HG03378 (cell line): ENCODE data around the gene CENPU.
"Not testable (repeated sequence)": the region's sequence is repeated elsewhere in the genome, so short reads cannot be mapped to it uniquely, and the experiment has no call there.

Experiments used
- ATAC-seq: cut with Tn5 transposase; IDR thresholded peaks from one replicate; pipeline ENCODE4 v1.9.1; 2021; ENCODE audit warnings: mild to moderate bottlenecking, moderate library complexity; ENCODE audit not compliant: unreplicated experiment

The CENPU gene

GRCh38 chr4:184668511-184669114 lies 65.3 kb downstream of the CENPU start:
- ATAC-seq, result no peak

DNA sequence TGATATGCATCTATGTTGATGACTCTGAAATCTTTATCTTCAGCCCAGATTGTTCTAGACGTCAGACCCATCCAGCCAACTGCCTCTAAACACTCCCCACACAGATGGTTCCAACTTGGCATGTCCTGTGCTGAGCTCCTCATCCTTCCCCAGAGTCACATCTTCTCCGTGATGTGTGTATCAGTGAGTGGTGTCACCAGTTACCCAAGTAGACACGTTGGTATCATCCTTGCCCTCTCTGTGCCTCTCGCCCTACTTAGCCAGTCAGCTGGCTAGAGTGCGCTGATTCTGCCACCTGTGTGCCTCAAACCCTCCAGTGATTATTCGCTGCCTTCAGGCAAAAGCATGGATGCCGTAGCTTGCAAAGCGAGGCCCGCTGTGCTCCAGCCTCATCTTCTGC lies 65.8 kb downstream of the CENPU start:
- ATAC-seq, result no peak

GRCh38 chr4:184666670-184667069 lies 67.2 kb downstream of the CENPU start:
- ATAC-seq, result no peak

GRCh38 chr4:184664445-184665210 lies 69.3 kb downstream of the CENPU start:
- ATAC-seq, result no peak

GRCh38 chr4:184662236-184662635 lies 71.7 kb downstream of the CENPU start:
- no peak for ATAC-seq

- no peak for ATAC-seq
Measured at GRCh38 chr4:184660978-184661377, 72.9 kb downstream of the CENPU start.

DNA sequence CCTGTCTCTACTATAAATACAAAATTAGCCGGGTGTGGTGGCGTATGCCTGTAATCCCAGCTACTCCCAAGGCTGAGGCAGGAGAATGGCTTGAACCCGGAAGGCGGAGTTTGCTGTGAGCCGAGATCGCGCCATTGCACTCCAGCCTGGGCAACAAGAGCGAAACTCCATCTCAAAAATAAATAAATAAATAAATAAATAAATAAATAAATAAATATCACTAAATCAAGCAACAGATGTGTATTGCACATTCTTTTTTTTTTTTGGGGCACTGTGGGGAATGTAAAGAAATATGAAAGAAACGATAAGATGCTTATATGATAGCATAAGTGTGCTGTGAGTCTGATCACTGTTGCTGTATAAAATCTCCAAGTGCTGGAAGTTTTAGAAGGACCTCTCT lies 76.1 kb downstream of the CENPU start:
- ATAC-seq, result not testable (repeated sequence)

DNA sequence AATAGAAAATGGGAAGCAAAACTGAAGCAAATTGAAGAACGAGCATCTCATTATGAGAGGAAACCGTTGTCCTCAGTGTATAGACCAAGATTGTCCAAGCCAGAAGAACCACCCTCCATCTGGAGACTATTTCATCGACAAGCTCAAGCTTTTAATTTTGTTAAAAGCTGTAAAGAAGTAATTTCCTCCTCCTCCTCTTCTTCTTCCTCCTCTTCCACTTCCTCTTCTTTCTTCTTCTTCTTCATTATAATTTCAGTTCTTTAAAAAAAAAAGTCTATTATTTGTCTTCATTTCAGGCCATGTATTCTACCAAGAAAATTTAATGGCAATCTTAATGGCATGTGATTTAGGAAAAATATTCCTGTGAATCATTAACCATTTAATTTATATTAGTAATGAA lies 76.8 kb downstream of the CENPU start:
- ATAC-seq, result no peak

- ATAC-seq, result no peak
Measured at GRCh38 chr4:184655889-184656869, 77.7 kb downstream of the CENPU start.

DNA sequence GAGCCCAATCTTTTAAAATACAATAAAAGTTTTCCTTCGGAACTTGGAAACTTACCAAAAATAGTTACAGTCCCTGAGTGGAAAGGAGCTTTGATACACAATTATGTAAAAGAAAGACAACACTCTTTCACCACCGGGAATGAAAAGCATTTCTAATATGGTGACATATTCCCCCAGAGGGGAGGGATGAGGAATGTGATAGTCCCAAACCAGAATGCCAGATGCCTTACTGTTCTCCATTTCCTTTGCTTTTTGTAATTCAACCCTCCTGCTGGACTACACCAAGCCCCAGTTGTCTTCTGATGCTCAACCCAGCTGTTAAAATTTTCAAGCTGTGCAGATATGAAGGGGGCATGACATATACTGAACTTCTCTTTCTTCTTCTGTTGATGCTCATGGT lies 80.2 kb downstream of the CENPU start:
- ATAC-seq, result no peak

DNA sequence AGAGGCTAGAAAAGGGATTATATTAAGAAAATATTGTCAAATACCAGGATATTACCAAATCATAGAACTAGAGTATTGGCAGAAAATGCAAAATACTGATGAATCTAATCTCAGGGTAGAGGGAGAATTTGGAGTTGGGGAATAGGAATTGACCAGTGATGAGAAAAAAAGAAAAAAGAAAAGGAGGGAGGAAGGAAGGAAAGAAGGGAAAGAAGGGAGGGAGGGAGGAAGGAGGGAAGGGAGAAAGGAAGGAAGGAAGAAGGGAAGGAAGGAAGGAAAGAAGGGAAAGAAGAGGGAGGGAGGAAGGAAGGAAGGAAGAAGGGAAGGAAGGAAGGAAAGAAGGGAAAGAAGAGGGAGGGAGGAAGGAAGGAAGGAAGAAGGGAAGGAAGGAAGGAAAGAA lies 81.2 kb downstream of the CENPU start:
- ATAC-seq, result not testable (repeated sequence)

DNA sequence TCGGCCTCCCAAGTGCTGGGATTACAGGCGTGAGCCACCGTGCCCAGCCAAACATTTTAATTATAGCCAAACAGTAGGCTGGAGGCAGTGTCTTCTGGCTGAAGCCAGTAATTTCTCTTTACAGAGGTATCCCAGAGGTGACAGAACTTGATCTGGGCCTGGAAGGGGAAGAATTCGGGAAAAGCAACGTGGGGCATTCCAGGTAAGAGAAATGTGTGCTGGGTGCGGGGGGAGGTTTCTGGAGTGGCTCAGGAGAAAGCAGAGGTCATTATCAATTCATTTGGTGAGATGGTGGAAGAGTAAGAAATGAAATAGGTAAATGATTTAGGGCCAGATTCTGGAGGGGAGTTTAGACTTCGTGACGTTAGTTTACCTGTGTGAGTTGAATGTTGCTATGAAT lies 82.0 kb downstream of the CENPU start:
- no peak for ATAC-seq

- ATAC-seq, result peak; percentile 19
Measured at GRCh38 chr4:184649971-184650855, 83.7 kb downstream of the CENPU start.

DNA sequence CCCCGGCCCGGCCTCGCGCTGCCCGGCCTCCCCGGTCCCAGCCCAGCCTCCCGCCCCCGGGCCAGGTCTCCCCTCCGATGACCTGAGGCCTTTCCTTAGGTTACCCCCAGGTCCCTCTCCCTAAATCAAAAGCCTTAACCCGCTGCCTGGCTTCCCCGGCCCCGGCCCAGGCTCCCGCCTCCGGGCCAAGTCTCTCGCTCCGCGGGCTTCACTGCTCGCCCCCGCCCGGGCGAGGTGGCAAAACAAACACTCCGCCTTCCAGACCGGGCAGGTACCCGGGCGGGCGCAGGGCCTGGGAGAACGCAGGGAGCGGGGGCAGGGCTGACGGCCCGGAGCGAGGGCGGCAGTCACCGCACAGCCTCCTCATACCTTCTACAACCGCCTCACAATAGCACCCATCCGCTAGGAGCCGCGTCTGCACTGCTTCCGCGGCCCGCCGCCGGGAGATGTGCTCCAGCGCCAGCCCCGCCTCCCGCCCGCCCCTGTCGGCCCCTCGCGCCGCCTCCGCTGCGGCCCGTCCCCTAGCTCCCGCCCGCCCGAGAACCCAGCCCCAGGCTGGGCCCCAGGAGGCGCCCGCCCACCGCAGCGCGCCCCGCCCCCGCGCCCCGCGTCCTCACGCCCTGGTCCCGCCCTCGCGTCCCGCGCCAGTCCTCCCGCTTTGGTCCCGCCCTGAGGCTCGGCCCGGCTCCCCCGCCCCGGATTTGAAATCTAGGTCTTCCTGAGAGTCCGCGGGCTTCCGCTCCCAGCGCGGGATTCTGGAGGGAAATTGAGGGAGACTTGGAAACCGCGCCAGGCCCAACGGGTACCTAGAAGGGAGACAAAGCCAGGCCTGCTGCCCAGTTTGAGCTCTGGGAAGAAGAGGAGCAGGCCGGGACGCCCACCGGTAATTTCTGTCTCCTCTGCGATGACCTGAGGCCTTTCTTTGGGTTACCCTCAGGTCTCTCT lies 84.6 kb downstream of the CENPU start, which contains the start of the genes CASP3 and PRIMPOL:
CASP3 (minus strand) TSS at position 422 of the 945 bp plus-strand sequence. CDS start 10,994 bp downstream, outside the sequence.
PRIMPOL (plus strand) TSS at position 713 of the 945 bp plus-strand sequence. CDS start 7,403 bp downstream, outside the sequence.
- ATAC-seq, result peak; percentile 76

DNA sequence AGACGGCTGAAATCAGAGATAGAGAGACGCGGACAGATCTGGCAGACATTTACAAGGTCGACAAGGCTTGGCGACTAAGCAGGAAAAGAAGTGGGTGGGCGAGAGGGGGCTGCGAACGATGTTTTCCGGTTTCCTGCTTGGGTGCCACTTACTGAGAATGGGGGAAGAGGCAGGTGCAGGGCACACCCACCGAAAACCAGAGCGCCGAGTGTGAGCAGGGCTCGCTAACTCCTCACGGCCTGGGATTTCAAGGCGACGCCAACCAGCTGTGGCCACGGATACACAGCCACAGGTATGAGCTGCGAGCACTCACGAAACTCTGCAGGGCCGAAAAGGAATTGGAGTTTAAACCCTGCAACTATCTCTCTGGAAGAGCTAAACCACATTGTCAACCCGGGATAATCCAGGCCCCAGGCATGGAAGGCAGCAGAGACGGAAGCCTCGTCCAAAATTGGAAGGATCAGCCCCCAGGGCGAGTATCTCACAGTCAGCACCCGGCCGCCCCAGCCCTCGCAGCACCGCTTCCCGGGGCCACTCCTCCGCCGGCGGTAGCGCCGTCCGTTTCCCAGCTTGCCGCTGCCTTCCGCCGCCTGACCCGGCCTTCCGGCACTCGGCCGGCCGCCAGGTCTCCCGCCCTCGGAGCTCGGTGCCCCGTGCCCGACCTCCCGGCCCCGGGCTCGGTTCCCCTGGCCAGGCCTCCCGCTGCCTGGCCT lies 85.4 kb downstream of the CENPU start:
- ATAC-seq, result peak; percentile 20

- ATAC-seq, result no peak
Measured at GRCh38 chr4:184648054-184648312, 85.9 kb downstream of the CENPU start.

DNA sequence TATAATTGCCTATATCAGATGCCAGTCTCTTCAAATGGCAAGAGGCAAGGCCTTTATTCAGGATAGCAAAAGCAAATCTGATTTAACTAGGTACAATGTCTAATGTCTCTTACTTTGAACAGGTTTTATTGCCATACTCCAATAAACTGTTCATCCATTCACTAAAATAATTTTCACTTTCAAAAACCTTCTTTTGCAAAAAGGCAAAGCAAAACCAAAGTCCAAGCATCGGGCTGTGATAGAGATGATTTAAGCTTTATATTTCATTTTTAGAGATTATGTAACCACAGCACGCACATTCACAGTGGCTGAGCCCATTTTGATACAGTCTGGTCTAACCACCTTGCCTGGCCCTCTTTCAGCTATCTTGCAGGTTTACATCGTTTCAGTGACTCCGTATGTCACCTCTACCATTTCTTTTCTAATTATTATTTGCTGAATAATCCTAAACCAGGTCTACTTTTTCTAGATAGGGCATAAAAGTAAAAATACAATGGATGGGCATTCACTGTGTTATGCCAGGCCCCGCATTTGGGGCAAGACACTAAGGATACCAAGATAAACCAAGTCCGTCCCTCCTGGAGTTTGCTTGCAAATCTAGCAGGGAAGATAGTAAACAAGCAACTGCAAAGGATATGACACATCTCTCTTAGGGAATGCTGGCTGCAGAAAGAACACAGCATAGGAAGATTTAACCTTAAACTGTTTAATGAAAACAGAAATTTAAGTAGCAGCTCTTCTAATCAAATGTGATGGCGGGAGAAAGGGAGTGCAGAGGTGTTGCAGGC lies 86.4 kb downstream of the CENPU start:
- no peak for ATAC-seq
